Measurements from ENCODE around the gene ORM1. TPM values are rescaled to one million over a fixed set of nuclear protein-coding genes. Genes with fewer than 3 reads are reported as not detected.
"Not testable (repeated sequence)": the region's sequence is repeated elsewhere in the genome, so short reads cannot be mapped to it uniquely, and the experiment has no call there.

Gene ORM1
- total RNA-seq, 4 donors from 2014 or later, result 59.2 TPM; not detected in 3

DNA sequence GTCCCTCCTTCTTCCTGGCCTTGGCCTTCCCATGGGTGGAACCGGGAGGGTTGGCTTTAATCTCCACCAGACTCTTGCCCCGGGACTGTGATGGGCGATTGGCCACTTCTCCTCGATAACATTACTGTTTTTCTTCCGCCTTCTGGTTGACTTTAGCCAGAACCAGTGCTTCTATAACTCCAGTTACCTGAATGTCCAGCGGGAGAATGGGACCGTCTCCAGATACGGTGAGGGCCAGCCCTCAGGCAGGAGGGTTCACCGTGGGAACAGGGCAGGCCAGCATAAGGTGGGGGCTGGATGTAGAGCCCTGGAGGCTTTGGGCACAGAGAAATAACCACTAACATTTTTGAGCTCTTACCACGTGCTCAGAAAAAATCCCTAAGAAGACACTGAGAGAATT is 7.7 kb downstream of the ORM1 start:
- no peak for DNase-seq (ENCODE audit: low spot score in 2 of 2)
- TF ChIP-seq POLR2AphosphoS5 (IDR thresholded peaks at IDR 0.05), result no peak
- TF ChIP-seq EP300 (IDR thresholded peaks at IDR 0.05), result no peak
- TF ChIP-seq, protein P1, sequence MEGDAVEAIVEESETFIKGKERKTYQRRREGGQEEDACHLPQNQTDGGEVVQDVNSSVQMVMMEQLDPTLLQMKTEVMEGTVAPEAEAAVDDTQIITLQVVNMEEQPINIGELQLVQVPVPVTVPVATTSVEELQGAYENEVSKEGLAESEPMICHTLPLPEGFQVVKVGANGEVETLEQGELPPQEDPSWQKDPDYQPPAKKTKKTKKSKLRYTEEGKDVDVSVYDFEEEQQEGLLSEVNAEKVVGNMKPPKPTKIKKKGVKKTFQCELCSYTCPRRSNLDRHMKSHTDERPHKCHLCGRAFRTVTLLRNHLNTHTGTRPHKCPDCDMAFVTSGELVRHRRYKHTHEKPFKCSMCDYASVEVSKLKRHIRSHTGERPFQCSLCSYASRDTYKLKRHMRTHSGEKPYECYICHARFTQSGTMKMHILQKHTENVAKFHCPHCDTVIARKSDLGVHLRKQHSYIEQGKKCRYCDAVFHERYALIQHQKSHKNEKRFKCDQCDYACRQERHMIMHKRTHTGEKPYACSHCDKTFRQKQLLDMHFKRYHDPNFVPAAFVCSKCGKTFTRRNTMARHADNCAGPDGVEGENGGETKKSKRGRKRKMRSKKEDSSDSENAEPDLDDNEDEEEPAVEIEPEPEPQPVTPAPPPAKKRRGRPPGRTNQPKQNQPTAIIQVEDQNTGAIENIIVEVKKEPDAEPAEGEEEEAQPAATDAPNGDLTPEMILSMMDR (IDR thresholded peaks at IDR 0.05), result no peak
- no peak for TF ChIP-seq POLR2A (IDR thresholded peaks at IDR 0.05)
- Histone ChIP-seq H3K36me3 (no peaks in the 10 kb centered on the region), H3K4me1 (no peaks in the 10 kb centered on the region), H3K4me3 (no peak overlapping the region), H3K27ac (no peak overlapping the region), H3K27me3 (no peaks in the 10 kb centered on the region), H3K9me3 (no peaks in the 10 kb centered on the region)
- WGBS, result 68% methylated on average over 10 of the region's 10 CpGs

DNA sequence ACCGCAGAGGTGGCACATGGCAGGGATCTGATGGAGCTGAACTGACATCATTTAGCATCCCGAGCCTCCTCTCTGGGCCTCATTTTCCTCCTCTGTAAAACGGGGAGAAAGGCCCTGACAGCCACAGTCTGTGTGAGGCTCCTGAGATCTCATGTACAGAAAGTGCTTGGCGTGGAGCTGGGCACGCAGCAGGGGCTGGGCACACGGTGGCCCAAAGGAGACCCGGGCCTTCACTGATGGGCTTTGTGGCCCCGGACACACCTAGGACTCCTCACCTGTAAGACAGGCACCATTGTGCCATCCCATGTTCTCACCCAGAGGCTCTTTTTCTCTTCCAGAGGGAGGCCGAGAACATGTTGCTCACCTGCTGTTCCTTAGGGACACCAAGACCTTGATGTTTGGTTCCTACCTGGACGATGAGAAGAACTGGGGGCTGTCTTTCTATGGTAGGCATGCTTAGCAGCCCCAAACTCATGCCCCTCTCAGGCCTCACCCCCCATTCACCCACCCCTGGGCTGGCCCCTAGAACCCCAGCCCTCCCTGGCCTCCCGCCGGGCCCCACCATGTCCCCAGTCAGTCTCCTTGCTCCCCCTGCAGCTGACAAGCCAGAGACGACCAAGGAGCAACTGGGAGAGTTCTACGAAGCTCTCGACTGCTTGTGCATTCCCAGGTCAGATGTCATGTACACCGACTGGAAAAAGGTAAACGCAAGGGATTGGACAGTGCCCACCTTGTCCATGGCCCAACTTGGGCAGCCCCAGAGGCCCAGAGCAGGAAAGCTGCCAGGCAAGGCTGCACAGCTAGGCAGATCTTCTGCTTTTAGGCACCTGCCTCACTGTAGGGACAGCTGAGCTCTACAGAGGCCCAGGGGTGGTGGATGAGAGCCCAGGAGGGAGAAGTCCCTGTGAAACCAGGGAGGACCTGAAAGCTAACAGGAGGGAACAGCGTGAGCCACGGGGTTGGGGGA is 8.6 kb downstream of the ORM1 start:
- not testable (repeated sequence) for H3K36me3 ChIP-seq; H3K4me1 ChIP-seq; H3K9me3 ChIP-seq; DNase-seq (ENCODE audit: low spot score in 2 of 2); H3K4me3 ChIP-seq; H3K27me3 ChIP-seq; H3K27ac ChIP-seq
- 75% methylated on average over 10 of the region's 19 CpGs for WGBS

DNA sequence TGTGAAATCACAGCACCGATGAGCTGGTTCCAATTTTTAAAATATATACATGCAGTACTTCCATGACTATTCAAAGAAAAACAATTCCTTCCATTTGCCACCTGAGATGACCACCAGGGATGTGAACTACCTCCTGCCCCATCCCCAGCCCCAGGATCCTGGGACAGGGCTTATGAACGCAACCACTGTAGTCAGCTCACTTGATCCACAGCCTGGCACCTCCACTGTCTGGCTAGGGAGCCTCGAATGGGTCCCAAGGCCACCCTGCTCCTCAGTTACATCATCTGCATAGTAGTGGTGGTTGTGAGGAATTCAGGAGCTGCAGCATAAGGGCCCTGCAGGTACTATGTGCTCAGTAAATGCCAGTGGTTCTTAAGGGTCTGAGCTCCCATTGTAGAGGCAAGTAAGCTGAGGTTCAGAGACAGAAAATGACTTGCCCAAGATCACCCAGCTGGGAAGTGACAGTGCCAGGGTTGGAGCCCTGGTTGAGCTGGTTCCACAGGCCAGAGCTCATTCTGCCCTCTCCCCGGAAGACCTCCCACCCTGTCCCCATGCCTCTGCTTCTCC is 9.7 kb downstream of the ORM1 start:
- WGBS, result 74% methylated on average over 3 of the region's 4 CpGs
- DNase-seq (ENCODE audit: low spot score in 2 of 2); H3K27ac ChIP-seq: not testable (repeated sequence)

DNA sequence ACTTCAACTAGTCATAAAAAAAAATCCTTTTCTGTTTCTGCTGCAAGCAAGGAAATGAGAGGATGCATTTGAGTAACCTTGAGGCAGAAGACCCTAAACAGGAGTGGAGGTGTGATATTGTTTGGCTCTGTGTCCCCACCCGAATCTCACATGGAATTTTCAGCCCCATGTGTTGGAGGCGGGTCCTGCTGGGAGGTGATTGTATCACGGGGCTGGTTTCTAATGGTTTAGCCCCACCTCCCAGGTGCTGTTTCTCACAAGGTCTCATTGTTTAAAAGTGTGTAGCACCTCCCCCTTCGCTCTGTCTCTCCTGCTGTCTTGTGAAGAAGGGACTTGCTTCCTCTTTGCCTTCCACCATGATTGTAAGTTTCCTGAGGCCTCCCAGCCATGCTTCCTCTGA is 10.8 kb downstream of the ORM1 start:
- H3K4me3 ChIP-seq; H3K9me3 ChIP-seq; H3K27me3 ChIP-seq; DNase-seq (ENCODE audit: low spot score in 2 of 2); H3K4me1 ChIP-seq; H3K27ac ChIP-seq: not testable (repeated sequence)
- WGBS, result no CpG with 5 or more reads among the region's 4 CpGs
- H3K36me3 ChIP-seq, result peaks cover 30% of the 10 kb centered on the region

More for the DNA sequence above, 9.7 kb downstream of the ORM1 start:
- H3K9me3 ChIP-seq, H3K27me3 ChIP-seq, H3K4me1 ChIP-seq, H3K4me3 ChIP-seq: not testable (repeated sequence)
- peaks cover 19% of the 10 kb centered on the region for H3K36me3 ChIP-seq

DNA sequence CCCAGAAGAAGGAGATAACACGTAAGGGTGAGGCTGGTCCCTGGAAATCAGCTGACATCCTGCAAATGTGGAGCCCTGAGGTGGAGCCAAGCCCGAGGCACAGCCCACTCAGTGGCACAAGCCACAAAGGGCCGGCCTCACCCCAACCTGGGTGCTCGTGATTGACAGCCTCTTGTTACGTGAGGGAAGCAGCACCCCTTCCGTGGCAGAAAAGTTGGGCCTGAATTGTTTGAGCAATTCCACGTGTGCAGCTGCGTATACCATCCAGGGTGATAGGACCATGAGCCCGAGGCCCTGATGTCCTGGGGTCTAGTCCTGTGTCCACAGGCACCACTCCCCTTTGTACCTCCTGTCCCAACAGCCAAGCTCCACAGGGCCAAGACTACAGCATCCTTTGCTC is 11.6 kb downstream of the ORM1 start:
- Histone ChIP-seq H3K27me3 (no peaks in the 10 kb centered on the region), H3K4me3 (no peak overlapping the region), H3K27ac (no peak overlapping the region), H3K4me1 (no peaks in the 10 kb centered on the region), H3K9me3 (no peaks in the 10 kb centered on the region), H3K36me3 (peaks cover 37% of the 10 kb centered on the region)
- DNase-seq (ENCODE audit: low spot score in 2 of 2), result no peak
- TF ChIP-seq, protein P1 (IDR thresholded peaks at IDR 0.05), result no peak
- no peak for TF ChIP-seq EP300 (IDR thresholded peaks at IDR 0.05)
- no peak for TF ChIP-seq POLR2A (IDR thresholded peaks at IDR 0.05)
- no peak for TF ChIP-seq POLR2AphosphoS5 (IDR thresholded peaks at IDR 0.05)
- WGBS, result 96% methylated on average over 4 of the region's 9 CpGs

DNA sequence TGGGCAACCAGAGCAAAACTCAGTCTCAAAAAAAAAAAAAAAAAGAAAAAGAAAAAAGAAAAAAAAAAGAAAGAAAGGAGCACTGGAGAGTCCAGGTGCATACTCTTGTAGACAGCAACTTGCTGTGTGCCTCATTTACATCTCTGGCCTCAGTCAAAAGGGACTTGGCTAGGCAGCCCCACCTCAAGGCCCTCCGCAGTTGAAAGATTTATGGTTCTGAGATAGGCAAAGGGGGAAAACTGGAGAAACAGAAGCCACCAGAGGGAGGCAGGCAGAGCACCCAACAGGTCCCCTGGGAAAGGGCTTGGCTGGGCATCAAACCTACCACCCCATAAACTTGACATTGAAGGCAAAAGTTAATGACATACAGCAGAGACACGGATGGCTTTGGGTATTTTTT is 12.8 kb downstream of the ORM1 start:
- TF ChIP-seq POLR2AphosphoS5 (IDR thresholded peaks at IDR 0.05) (no peak), POLR2A (IDR thresholded peaks at IDR 0.05) (no peak), EP300 (IDR thresholded peaks at IDR 0.05) (no peak)
- TF ChIP-seq, protein P1 (IDR thresholded peaks at IDR 0.05), result no peak
- H3K27ac ChIP-seq, result no peak overlapping the region
- no peaks in the 10 kb centered on the region for H3K27me3 ChIP-seq
- H3K36me3 ChIP-seq, result peaks cover 49% of the 10 kb centered on the region
- H3K4me1 ChIP-seq, result no peaks in the 10 kb centered on the region
- 67% methylated on average over 2 of the region's 2 CpGs for WGBS
- H3K9me3 ChIP-seq, result no peaks in the 10 kb centered on the region
- no peak for DNase-seq (ENCODE audit: low spot score in 2 of 2)
- H3K4me3 ChIP-seq, result no peak overlapping the region
